AG09309 (cell line): ENCODE data around the gene N4BP2.

Experiments
- DNase-seq: peaks from one replicate; pipeline ENCODE4 v3.0.0-alpha.2; 2010; ENCODE audit warnings: low read depth
- H3K4me3 ChIP-seq: 2 replicates; pipeline ENCODE4 v1.5.1; 2011; ENCODE audit warnings: mild to moderate bottlenecking, low read depth, low read length, moderate library complexity; ENCODE audit not compliant: control insufficient read depth
- CTCF ChIP-seq: IDR thresholded peaks from 2 replicates; pipeline ENCODE4 v1.5.1; 2011; ENCODE audit warnings: mild to moderate bottlenecking, low read depth, low read length, inconsistent platforms; ENCODE audit not compliant: insufficient read depth, control insufficient read depth; ENCODE audit errors: missing control alignments

Gene N4BP2

DNA sequence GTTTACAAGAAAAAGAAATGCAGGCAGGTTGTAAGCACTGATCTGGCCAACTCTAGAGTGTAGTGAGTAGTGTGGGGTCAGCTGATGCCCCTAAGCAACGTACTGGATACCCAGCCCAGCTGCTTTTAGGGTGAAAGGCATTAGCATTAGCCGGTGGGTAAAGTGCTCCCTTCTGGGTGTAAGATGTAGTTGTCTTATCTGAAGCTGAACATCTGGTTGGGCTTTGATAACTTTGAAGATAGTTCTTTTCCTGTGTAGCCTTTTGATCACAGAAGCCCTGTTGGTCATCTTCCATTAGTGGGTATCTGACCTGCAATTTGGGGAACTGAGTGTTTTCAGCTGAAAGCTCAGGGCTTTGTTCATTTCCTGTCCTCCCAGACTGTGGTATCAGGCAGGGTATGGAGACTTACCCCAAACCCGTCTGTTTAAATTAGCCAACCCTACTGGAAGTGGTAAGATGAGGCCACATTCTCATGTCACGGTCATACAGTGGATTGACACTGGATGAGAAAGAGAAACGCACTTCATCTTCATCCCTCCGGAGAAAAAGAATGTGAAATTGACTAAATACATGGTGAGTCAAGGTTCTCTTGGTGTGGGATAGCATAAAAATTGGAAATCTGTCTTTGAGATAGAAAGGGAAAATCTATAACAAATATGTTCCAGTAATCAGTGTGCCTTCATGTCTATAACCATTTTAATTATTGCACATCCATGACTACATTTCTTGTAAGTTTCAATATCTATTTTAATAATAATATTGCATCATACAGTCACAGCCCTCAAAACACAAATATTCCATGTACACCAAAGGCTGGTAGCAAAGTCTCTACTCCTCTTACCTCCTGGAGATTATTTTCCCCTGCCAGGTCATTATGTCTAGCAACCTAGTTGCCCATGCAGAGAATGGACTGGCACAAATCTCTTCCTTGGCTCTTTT is 148.9 kb downstream of the N4BP2 start:
- TF ChIP-seq CTCF, result no peak
- DNase-seq, result no peak
- H3K4me3 ChIP-seq, result no peak overlapping the region

DNA sequence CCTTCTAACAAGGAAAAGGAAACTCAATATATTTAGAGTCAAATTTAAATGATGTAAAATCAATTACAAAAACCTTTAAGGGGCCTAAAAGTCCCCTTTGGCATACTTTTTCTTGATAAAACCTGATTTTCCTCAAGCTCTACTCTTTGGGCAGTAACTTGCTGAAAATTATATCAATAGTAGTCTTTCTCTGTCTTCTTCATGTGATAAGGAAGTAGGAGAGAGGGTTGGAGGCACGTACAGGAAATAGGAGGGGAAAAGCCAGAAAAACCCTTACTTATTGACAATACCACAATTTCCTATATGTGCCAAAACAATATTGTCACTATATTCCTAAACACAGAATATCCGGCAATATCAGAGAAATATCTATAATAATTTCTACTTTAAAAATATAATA is 149.8 kb downstream of the N4BP2 start:
- H3K4me3 ChIP-seq, result no peak overlapping the region
- TF ChIP-seq CTCF, result no peak
- DNase-seq, result no peak
